Left hindlimb (tissue), 1 donor: ENCODE measurements around the gene ELP6.

Experiments used
- DNase-seq: peaks from one replicate; pipeline ENCODE4 v3.0.0-alpha.2; 2018

ELP6 gene

DNA sequence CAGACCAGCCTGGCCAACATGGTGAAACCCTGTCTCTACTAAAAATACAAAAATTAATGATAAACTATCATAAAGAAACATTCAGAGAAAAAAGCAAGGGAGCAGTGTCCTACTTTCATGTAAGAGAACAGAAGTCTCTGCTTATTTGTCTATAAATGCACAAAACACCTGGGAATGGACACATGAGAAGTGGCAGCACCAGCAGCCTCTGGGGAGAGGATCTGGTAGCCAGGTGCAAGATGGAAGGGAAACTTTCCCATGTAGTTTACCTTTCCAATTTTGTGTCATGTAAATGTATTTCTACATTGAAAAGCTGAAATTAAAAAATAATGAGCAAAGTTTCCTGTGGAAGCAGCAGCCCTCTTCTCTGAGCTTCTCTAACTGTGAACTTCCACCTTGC lies 56.5 kb downstream of the ELP6 start:
- DNase-seq, result no peak

GRCh38 chr3:47455806-47456452 lies 57.6 kb downstream of the ELP6 start:
- no peak for DNase-seq

- no peak for DNase-seq
These were observed 60.9 kb downstream of the ELP6 start for GRCh38 chr3:47452453-47453215.
